Testis (tissue), 2 donors: Measurements from ENCODE around the gene FAM210A.

Experiments used
- POLR2A ChIP-seq: fragments of 450-650 bp; IDR thresholded peaks from one replicate; pipeline ENCODE4 v1.6.1; 2017; ENCODE audit warnings: antibody characterized with exemption, mild to moderate bottlenecking, moderate library complexity
- TF ChIP-seq, protein P1 (sequence below), 3 experiments: fragments of 450-650 bp in 2 of 3; fragments of 200-600 bp in 1 of 3; sonication (generic) in 1 of 3; IDR thresholded peaks; one replicate each; pipeline ENCODE4 v1.5.1; 2016 to 2019; ENCODE audit warnings: antibody characterized with exemption in 3 of 3, mild to moderate bottlenecking in 2 of 3, moderate library complexity in 1 of 3

DNA sequence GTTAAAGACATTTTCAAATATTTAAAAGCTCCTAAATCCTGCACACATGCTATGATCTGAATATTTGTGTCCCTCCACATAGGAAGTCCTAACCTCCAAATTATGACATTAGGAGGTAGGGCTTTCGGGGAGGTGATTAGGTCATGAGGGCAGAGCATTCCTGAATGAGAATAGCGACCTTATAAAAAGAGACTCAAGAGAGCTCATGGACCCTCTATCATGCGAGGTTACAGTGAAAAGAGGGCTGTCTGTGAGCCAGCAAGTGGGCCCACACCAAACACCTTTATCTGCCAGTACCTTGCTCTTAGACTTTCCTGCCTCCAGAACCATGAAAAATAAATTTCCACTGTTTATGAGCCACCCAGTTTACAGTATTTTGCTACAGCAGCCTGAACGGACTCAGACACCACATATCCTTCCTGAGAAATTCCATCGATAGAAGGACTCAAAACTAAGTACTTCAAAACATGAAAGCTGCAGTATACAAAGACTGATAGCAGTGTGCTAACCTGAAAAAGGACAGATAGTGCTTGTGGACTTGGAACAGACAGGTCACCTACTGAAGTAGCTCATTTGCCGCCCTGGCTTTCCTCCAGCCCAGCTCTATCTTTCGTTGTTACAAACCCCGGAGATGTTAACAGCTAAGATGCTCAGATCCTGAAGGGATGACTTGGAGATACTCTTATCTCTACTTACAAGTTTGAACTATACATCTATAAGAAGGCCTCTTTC lies 13.8 kb downstream of the FAM210A start:
- TF ChIP-seq, protein P1, sequence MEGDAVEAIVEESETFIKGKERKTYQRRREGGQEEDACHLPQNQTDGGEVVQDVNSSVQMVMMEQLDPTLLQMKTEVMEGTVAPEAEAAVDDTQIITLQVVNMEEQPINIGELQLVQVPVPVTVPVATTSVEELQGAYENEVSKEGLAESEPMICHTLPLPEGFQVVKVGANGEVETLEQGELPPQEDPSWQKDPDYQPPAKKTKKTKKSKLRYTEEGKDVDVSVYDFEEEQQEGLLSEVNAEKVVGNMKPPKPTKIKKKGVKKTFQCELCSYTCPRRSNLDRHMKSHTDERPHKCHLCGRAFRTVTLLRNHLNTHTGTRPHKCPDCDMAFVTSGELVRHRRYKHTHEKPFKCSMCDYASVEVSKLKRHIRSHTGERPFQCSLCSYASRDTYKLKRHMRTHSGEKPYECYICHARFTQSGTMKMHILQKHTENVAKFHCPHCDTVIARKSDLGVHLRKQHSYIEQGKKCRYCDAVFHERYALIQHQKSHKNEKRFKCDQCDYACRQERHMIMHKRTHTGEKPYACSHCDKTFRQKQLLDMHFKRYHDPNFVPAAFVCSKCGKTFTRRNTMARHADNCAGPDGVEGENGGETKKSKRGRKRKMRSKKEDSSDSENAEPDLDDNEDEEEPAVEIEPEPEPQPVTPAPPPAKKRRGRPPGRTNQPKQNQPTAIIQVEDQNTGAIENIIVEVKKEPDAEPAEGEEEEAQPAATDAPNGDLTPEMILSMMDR (IDR thresholded peaks at IDR 0.05): no peak
- no peak for TF ChIP-seq POLR2A
